IMR-90 (cell line): Measurements from ENCODE around the gene FAM236C.
"Not testable (repeated sequence)": the region's sequence is repeated elsewhere in the genome, so short reads cannot be mapped to it uniquely, and the experiment has no call there.

Source experiments
- CEBPB ChIP-seq: IDR thresholded peaks from 2 replicates; pipeline ENCODE4 v1.6.1; 2012; ENCODE audit warnings: low read depth, low read length, improper control_type of control experiment
- CHD1 ChIP-seq: IDR thresholded peaks from 2 replicates; pipeline ENCODE4 v1.6.1; 2012; ENCODE audit warnings: low read depth, low read length, improper control_type of control experiment
- FOS ChIP-seq: fragments of 150-350 bp; IDR thresholded peaks from 2 replicates; pipeline ENCODE4 v1.6.1; 2016; ENCODE audit warnings: low read depth, low read length
- MAFK ChIP-seq: IDR thresholded peaks from 2 replicates; pipeline ENCODE4 v1.6.1; 2012; ENCODE audit warnings: low read depth, low read length, improper control_type of control experiment
- MAZ ChIP-seq: IDR thresholded peaks from 2 replicates; pipeline ENCODE4 v1.6.1; 2012; ENCODE audit warnings: low read depth, mild to moderate bottlenecking, low read length, improper control_type of control experiment, moderate library complexity, borderline replicate concordance
- MXI1 ChIP-seq: IDR thresholded peaks from 2 replicates; pipeline ENCODE4 v1.6.1; 2012; ENCODE audit warnings: low read depth, mild to moderate bottlenecking, low read length, moderate library complexity, borderline replicate concordance
- POLR2A ChIP-seq: IDR thresholded peaks from 2 replicates; pipeline ENCODE4 v1.6.1; 2012; ENCODE audit warnings: mild to moderate bottlenecking, low read depth, low read length
- RFX5 ChIP-seq: IDR thresholded peaks from 2 replicates; pipeline ENCODE4 v1.8.0; 2012; ENCODE audit warnings: low read depth, mild to moderate bottlenecking, low read length, moderate library complexity
- TF ChIP-seq, protein P1 (sequence below): conservative IDR thresholded peaks from 2 replicates; pipeline ENCODE4 v1.5.1; 2012; ENCODE audit warnings: mild to moderate bottlenecking, low read depth, low read length, improper control_type of control experiment
- TF ChIP-seq, protein P2 (sequence below): fragments of 150-350 bp; IDR thresholded peaks from 2 replicates; pipeline ENCODE4 v1.6.1; 2017; ENCODE audit warnings: mild to moderate bottlenecking, antibody characterized with exemption, low read length, low read depth
- TF ChIP-seq, protein P3 (sequence below): fragments of 150-350 bp; IDR thresholded peaks from 2 replicates; pipeline ENCODE4 v1.6.1; 2016; ENCODE audit warnings: low read depth, mild to moderate bottlenecking, low read length, moderate library complexity, borderline replicate concordance

DNA sequence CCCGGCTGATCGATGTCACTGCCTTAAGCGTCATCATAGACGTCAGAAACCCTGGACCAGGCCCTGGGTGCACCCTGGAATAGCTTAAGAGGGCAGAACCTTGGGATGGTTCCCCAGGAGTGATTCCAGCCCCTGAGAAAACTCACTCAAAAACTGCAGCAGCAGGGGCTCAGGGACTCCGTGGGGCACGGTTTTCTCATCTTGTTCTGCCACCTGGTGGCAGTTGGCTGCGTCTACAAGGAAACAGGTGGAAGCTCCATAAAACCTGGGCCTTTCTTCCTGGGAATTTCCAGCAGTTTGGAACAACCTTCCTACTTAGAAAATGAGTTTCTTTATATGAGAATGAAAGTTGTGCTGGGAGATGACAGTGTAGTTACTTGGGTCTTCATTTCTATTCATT, 24.0 kb downstream of the FAM236C start:
- TF ChIP-seq CEBPB, FOS, POLR2A, MXI1, MAZ, CHD1, RFX5, MAFK: not testable (repeated sequence)
- TF ChIP-seq, protein P1, sequence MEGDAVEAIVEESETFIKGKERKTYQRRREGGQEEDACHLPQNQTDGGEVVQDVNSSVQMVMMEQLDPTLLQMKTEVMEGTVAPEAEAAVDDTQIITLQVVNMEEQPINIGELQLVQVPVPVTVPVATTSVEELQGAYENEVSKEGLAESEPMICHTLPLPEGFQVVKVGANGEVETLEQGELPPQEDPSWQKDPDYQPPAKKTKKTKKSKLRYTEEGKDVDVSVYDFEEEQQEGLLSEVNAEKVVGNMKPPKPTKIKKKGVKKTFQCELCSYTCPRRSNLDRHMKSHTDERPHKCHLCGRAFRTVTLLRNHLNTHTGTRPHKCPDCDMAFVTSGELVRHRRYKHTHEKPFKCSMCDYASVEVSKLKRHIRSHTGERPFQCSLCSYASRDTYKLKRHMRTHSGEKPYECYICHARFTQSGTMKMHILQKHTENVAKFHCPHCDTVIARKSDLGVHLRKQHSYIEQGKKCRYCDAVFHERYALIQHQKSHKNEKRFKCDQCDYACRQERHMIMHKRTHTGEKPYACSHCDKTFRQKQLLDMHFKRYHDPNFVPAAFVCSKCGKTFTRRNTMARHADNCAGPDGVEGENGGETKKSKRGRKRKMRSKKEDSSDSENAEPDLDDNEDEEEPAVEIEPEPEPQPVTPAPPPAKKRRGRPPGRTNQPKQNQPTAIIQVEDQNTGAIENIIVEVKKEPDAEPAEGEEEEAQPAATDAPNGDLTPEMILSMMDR = not testable (repeated sequence)
- TF ChIP-seq, protein P2, sequence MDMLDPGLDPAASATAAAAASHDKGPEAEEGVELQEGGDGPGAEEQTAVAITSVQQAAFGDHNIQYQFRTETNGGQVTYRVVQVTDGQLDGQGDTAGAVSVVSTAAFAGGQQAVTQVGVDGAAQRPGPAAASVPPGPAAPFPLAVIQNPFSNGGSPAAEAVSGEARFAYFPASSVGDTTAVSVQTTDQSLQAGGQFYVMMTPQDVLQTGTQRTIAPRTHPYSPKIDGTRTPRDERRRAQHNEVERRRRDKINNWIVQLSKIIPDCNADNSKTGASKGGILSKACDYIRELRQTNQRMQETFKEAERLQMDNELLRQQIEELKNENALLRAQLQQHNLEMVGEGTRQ = not testable (repeated sequence)
- TF ChIP-seq, protein P3, sequence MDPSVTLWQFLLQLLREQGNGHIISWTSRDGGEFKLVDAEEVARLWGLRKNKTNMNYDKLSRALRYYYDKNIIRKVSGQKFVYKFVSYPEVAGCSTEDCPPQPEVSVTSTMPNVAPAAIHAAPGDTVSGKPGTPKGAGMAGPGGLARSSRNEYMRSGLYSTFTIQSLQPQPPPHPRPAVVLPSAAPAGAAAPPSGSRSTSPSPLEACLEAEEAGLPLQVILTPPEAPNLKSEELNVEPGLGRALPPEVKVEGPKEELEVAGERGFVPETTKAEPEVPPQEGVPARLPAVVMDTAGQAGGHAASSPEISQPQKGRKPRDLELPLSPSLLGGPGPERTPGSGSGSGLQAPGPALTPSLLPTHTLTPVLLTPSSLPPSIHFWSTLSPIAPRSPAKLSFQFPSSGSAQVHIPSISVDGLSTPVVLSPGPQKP = not testable (repeated sequence)
